A549 (cell line): ENCODE data around the gene NPHP3. TPM values are rescaled to one million over a fixed set of nuclear protein-coding genes. Genes with fewer than 3 reads are reported as not detected.

Source experiments
- ATAC-seq, 2 experiments: fragments of 200-7000 bp in 1 of 2; fragments of >200 bp in 1 of 2; cut with Nextera tagmentation in 1 of 2; cut with Tn5 transposase in 1 of 2; 3 replicates each; pipeline versions ENCODE4 v1.8.0 to v1.9.1; 2018 to 2020; ENCODE audit warnings: mild to moderate bottlenecking in 1 of 2, moderate library complexity in 1 of 2
- CTCF ChIA-PET: fragments of 300-600 bp; sonication (Branson Sonifier 250); formaldehyde crosslinking; extraction: SDS; loops from one replicate; lab custom pipeline; 2021; ENCODE audit warnings: antibody characterized with exemption, inconsistent platforms; lab: Yijun Ruan, JAX
- POLR2A ChIA-PET: fragments of 350-600 bp; formaldehyde crosslinking; extraction: SDS; loops from one replicate; lab custom pipeline; 2021; ENCODE audit warnings: antibody characterized with exemption, inconsistent platforms; lab: Yijun Ruan, JAX
- DNase-seq, 2 experiments: peaks; one replicate each; pipeline versions ENCODE4 v3.0.0 to v3.0.0-alpha.2; 2011 to 2016; ENCODE audit warnings: low read depth in 1 of 2, low spot score in 1 of 2
- FAIRE-seq: peaks from 2 replicates; lab custom pipeline; 2011; peaks lifted over from hg19 to GRCh38; lab: Jason Lieb, UNC
- H3K27ac ChIP-seq, 2 experiments: fragments of >200 bp; sonication (Bioruptor Twin); formaldehyde crosslinking; 3 replicates each; pipeline ENCODE4 v1.5.1; 2016 to 2017
- H3K4me1 ChIP-seq: fragments of >200 bp; sonication (Bioruptor Twin); formaldehyde crosslinking; 3 replicates; pipeline ENCODE4 v1.6.1; 2016
- H3K4me2 ChIP-seq: fragments of >200 bp; sonication (Bioruptor Twin); formaldehyde crosslinking; 3 replicates; pipeline ENCODE4 v1.6.1; 2016
- H3K4me3 ChIP-seq: fragments of >200 bp; sonication (Bioruptor Twin); formaldehyde crosslinking; 3 replicates; pipeline ENCODE4 v1.5.1; 2016
- H3K9me3 ChIP-seq: fragments of >200 bp; sonication (Bioruptor Twin); formaldehyde crosslinking; 3 replicates; pipeline ENCODE4 v1.6.1; 2016
- CHD2 ChIP-seq: fragments of 150-350 bp; IDR thresholded peaks from 2 replicates; pipeline ENCODE4 v1.6.1; 2014; ENCODE audit warnings: low read length; ENCODE audit not compliant: partially characterized antibody
- EHF ChIP-seq: fragments of 250-450 bp; sonication (Bioruptor Pico); IDR thresholded peaks from 2 replicates; pipeline ENCODE4 v1.5.0; 2020; ENCODE audit warnings: mild to moderate bottlenecking
- EP300 ChIP-seq, 2 experiments: fragments of >200 bp; sonication (Bioruptor Twin); formaldehyde crosslinking; IDR thresholded peaks; 2 replicates in 1 of 2; 3 replicates in 1 of 2; pipeline ENCODE4 v1.6.1; 2016 to 2017
- ESRRA ChIP-seq: fragments of 150-350 bp; IDR thresholded peaks from 2 replicates; pipeline ENCODE4 v1.6.1; 2014; ENCODE audit warnings: mild to moderate bottlenecking, low read length, borderline replicate concordance
- FOSL2 ChIP-seq, 2 experiments: fragments of 450-650 bp in 1 of 2; fragments of >200 bp in 1 of 2; sonication (Bioruptor Twin) in 1 of 2; formaldehyde crosslinking; IDR thresholded peaks; 2 replicates each; pipeline versions ENCODE4 v1.5.0 to v1.6.1; 2016 to 2020; ENCODE audit warnings: mild to moderate bottlenecking in 1 of 2, moderate library complexity in 1 of 2
- FOXS1 ChIP-seq: fragments of 250-450 bp; sonication (Bioruptor Pico); IDR thresholded peaks from 2 replicates; pipeline ENCODE4 v1.5.0; 2020; ENCODE audit warnings: mild to moderate bottlenecking, moderate library complexity
- GATA3 ChIP-seq: IDR thresholded peaks from 2 replicates; pipeline ENCODE4 v1.6.1; 2012; ENCODE audit warnings: borderline replicate concordance
- HOXB5 ChIP-seq: fragments of 250-450 bp; sonication (Bioruptor Pico); IDR thresholded peaks from 2 replicates; pipeline ENCODE4 v1.5.0; 2020; ENCODE audit warnings: mild to moderate bottlenecking, moderate library complexity
- KDM5A ChIP-seq: fragments of 200-600 bp; sonication (generic); IDR thresholded peaks from 2 replicates; pipeline ENCODE4 v1.6.1; 2016; ENCODE audit warnings: antibody characterized with exemption, mild to moderate bottlenecking
- POLR2A ChIP-seq: IDR thresholded peaks from 2 replicates; pipeline ENCODE4 v1.6.1; 2012; ENCODE audit warnings: mild to moderate bottlenecking, low read length
- POLR2AphosphoS2 ChIP-seq: conservative IDR thresholded peaks from 2 replicates; pipeline ENCODE4 v1.6.1; 2012; ENCODE audit warnings: low read length, improper control_type of control experiment, inconsistent platforms
- RAD21 ChIP-seq, 2 experiments: fragments of >200 bp in 1 of 2; sonication (Bioruptor Twin) in 1 of 2; formaldehyde crosslinking in 1 of 2; IDR thresholded peaks in 1 of 2; conservative IDR thresholded peaks in 1 of 2; 2 replicates in 1 of 2; 3 replicates in 1 of 2; pipeline ENCODE4 v1.6.1; 2012 to 2018; ENCODE audit warnings: inconsistent platforms in 1 of 2
- RARB ChIP-seq: fragments of 250-450 bp; sonication (Bioruptor Pico); IDR thresholded peaks from 2 replicates; pipeline ENCODE4 v1.8.0; 2021; ENCODE audit warnings: mild to moderate bottlenecking, moderate library complexity
- RCOR1 ChIP-seq: fragments of 150-350 bp; IDR thresholded peaks from 2 replicates; pipeline ENCODE4 v1.6.1; 2014; ENCODE audit warnings: antibody characterized with exemption, low read length, low read depth
- RNF2 ChIP-seq: fragments of 200-600 bp; sonication (generic); IDR thresholded peaks from 2 replicates; pipeline ENCODE4 v1.6.1; 2016; ENCODE audit warnings: low read depth, mild to moderate bottlenecking, antibody characterized with exemption, moderate library complexity, borderline replicate concordance
- ZC3H11A ChIP-seq: fragments of 450-650 bp; IDR thresholded peaks from 2 replicates; pipeline ENCODE4 v1.6.1; 2014; ENCODE audit warnings: antibody characterized with exemption, mild to moderate bottlenecking
- ZFP36 ChIP-seq: fragments of 450-650 bp; IDR thresholded peaks from 2 replicates; pipeline ENCODE4 v1.6.1; 2014; ENCODE audit warnings: borderline replicate concordance; ENCODE audit not compliant: partially characterized antibody
- ZNF302 ChIP-seq: fragments of 250-450 bp; sonication (Bioruptor Pico); IDR thresholded peaks from 2 replicates; pipeline ENCODE4 v1.9.0; 2021; ENCODE audit warnings: inconsistent platforms, mild to moderate bottlenecking, moderate library complexity
- WGBS: methylation state at CpG from one replicate; pipeline ENCODE4 v1.1.6; 2017; ENCODE audit errors: missing lambda C conversion rate; 5-methylcytosine and 5-hydroxymethylcytosine counted together
- polyA plus RNA-seq, 4 experiments: library from polyadenylated mRNA; depleted of rRNA in 3 of 4; stranded (reverse); fragments of >200 nt; fragmentation: RNase III in 1 of 4; extraction: RNeasy Plus Mini Kit Qiagen cat#74134 plus additional on column Dnase treatment in 1 of 4; gene quantifications; 2 replicates in 3 of 4; 3 replicates in 1 of 4; pipeline ENCODE4 v1.2.3, GENCODE V29; 2011 to 2017
- TF ChIP-seq, protein P1 (sequence below): fragments of >200 bp; sonication (Bioruptor Twin); formaldehyde crosslinking; IDR thresholded peaks from 3 replicates; pipeline ENCODE4 v1.6.1; 2016
- TF ChIP-seq, protein P2 (sequence below): fragments of 150-350 bp; IDR thresholded peaks from 2 replicates; pipeline ENCODE4 v1.6.1; 2014; ENCODE audit warnings: low read depth, mild to moderate bottlenecking, low read length
- TF ChIP-seq, protein P3 (sequence below): fragments of >200 bp; sonication (Bioruptor Twin); formaldehyde crosslinking; IDR thresholded peaks from 2 replicates; pipeline ENCODE4 v1.6.1; 2016

Gene NPHP3
- polyA plus RNA-seq, 2 of the 4 experiments (the other 2 are of a cell fraction): 6.5 to 18.6 TPM

DNA sequence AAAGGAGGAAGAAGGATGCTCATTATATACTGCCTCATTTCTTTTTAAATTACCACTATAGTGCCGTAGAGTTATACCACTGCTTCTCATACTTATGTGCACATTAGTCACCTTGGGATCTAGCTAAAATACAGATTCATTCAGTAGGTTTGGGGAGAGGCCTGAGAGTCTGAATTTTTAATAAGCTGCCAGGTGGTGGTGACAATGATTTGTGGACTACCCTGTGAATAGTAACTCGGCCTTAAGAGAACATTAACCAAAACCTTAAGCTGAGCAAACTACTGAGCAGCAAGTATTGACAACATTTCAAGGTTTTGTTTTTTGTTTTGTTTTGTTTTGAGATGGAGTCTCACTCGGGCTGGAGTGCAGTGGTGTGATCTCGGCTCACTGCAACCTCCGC lies 42.3 kb downstream of the NPHP3 start:
- WGBS: 87% methylated on average over 5 of the region's 5 CpGs
- no peak for TF ChIP-seq GATA3
- TF ChIP-seq, protein P1, sequence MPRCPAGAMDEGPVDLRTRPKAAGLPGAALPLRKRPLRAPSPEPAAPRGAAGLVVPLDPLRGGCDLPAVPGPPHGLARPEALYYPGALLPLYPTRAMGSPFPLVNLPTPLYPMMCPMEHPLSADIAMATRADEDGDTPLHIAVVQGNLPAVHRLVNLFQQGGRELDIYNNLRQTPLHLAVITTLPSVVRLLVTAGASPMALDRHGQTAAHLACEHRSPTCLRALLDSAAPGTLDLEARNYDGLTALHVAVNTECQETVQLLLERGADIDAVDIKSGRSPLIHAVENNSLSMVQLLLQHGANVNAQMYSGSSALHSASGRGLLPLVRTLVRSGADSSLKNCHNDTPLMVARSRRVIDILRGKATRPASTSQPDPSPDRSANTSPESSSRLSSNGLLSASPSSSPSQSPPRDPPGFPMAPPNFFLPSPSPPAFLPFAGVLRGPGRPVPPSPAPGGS: no peak
- no peak for TF ChIP-seq ZNF302 (CRISPR knock-in tag)
- TF ChIP-seq RARB: no peak
- TF ChIP-seq ZC3H11A: no peak
- TF ChIP-seq RCOR1: no peak
- no peak for TF ChIP-seq ZFP36
- TF ChIP-seq KDM5A: no peak
- TF ChIP-seq ESRRA: no peak
- TF ChIP-seq EP300 (IDR thresholded peaks at IDR 0.05): no peak
- TF ChIP-seq HOXB5 (CRISPR knock-in tag): no peak
- TF ChIP-seq RNF2: no peak
- no peak for TF ChIP-seq POLR2A
- TF ChIP-seq FOXS1 (CRISPR knock-in tag): no peak
- no peak for TF ChIP-seq FOSL2 (IDR thresholded peaks at IDR 0.05)
- TF ChIP-seq FOSL2 (CRISPR knock-in tag; IDR thresholded peaks at IDR 0.05): no peak
- TF ChIP-seq POLR2AphosphoS2: no peak
- TF ChIP-seq, protein P2, sequence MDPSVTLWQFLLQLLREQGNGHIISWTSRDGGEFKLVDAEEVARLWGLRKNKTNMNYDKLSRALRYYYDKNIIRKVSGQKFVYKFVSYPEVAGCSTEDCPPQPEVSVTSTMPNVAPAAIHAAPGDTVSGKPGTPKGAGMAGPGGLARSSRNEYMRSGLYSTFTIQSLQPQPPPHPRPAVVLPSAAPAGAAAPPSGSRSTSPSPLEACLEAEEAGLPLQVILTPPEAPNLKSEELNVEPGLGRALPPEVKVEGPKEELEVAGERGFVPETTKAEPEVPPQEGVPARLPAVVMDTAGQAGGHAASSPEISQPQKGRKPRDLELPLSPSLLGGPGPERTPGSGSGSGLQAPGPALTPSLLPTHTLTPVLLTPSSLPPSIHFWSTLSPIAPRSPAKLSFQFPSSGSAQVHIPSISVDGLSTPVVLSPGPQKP: no peak
- no peak for TF ChIP-seq EHF (CRISPR knock-in tag)
- TF ChIP-seq, all 56 proteins: peak for 0
- DNase-seq: no peak
- no peak for FAIRE-seq
- no peaks in the 10 kb centered on the region for H3K9me3 ChIP-seq
- H3K4me3 ChIP-seq: no peak overlapping the region
- H3K27ac ChIP-seq: no peak overlapping the region
- CTCF ChIA-PET: interaction anchor here (1.3 kb wide), 1 partner anchor 21 kb away, joined by 5 read pairs; no protein-coding TSS in a partner anchor
- H3K4me2 ChIP-seq: no peak overlapping the region
- no peaks in the 10 kb centered on the region for H3K4me1 ChIP-seq
- ATAC-seq: no peak
- POLR2A ChIA-PET: no interaction called here

DNA sequence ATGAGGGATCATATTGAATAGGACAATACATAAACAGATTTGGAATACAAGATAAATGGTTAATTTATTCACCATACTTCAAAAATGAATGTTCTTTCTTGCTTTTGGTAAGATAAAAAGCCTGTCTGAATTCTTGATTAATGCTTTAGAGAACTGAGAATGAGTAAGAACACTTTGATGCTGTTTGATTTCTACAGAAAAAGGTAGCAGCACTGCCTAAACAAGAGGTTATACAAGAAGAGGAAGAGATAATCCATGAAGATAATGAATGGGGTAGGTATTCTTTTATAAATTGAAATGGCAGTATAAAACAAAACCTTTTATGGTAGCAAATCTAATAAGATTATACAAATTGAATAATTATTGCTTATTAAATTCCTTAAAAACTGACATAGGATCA lies 46.8 kb downstream of the NPHP3 start:
- Histone ChIP-seq H3K27ac (no peak overlapping the region), H3K4me1 (no peaks in the 10 kb centered on the region), H3K9me3 (no peaks in the 10 kb centered on the region), H3K4me2 (no peak overlapping the region), H3K4me3 (no peak overlapping the region)
- ChIA-PET POLR2A (no interaction called here), CTCF (no interaction called here)
- DNase-seq (no peak), ATAC-seq (no peak), FAIRE-seq (no peak)
- TF ChIP-seq, protein P3, sequence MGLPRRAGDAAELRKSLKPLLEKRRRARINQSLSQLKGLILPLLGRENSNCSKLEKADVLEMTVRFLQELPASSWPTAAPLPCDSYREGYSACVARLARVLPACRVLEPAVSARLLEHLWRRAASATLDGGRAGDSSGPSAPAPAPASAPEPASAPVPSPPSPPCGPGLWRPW: no peak
- TF ChIP-seq RAD21 (conservative IDR thresholded peaks at IDR 0.05 in 1 of 2, IDR thresholded peaks at IDR 0.05 in 1 of 2): no peak
- TF ChIP-seq CHD2: no peak
- TF ChIP-seq RCOR1: no peak
- no peak for TF ChIP-seq GATA3
- TF ChIP-seq, protein P1: no peak
- no peak for TF ChIP-seq RARB
